Activated CD4-positive, alpha-beta T cell treated with anti-CD3 and anti-CD28 coated beads, Interleukin-2, Interleukin-6, amounts not matched to agents 100 ng/mL and 50 ng/mL, durations not matched to agents 16 hours and 8 hours (primary cell): ENCODE measurements around the gene MKLN1.
A peak's percentile ranks its signal among the peaks of the same experiment; 100 is the strongest.

Source experiments
- DNase-seq: peaks from one replicate; pipeline ENCODE4 v3.0.0-alpha.2; 2020

MKLN1 gene

DNA sequence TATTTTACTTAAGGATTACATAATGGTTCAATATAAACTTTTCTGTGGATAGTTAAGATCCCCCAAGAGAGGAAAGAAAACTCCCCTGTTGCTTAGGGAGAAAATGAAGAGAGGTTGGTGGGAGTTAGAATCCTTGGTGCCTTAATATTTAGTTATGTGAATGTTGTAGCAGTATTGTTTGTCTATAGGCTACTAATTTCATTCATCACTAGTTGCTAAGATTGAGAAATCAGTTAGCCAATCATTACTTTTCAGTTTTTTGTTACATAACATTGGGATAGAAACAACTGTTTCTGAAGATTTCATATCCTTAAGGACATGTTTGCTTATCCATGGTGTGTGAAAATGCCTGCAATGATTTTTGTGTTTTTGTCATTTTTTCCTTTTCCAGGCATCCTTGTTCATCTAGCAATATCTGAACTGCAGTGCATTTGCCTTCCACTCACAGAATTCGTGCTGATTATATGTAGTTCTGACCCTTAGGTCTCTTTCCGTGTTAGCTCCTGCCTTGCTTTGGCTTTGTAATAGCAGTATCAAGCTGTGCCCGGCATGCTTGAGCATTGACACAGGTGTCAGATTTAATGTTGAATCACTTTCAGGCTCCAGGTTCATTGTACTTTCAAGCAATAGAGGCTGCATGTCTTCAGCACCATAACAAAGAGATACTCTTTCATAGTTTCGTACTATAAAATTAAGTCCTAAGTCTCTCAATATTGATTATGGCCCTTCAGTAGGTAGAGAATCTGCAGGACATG is 143.8 kb downstream of the MKLN1 start:
- no peak for DNase-seq

DNA sequence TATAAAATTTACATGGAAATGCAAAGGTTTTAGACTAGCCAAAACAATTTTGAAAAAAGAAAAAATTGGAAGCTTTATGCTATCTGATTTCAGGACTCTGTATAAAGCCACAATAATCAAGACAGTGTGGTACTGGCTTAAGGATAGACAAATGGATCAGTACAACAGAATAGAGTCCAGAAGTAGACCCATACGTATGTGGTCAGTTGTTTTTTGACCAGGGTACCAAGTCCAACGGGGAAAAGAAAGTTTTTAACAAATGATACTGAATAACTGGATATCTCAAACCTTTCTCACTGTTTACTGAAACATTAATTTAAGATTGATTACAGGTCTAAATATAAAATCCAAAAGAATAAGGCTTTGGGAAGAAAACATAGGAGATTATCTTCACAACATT is 149.1 kb downstream of the MKLN1 start:
- DNase-seq: no peak

DNA sequence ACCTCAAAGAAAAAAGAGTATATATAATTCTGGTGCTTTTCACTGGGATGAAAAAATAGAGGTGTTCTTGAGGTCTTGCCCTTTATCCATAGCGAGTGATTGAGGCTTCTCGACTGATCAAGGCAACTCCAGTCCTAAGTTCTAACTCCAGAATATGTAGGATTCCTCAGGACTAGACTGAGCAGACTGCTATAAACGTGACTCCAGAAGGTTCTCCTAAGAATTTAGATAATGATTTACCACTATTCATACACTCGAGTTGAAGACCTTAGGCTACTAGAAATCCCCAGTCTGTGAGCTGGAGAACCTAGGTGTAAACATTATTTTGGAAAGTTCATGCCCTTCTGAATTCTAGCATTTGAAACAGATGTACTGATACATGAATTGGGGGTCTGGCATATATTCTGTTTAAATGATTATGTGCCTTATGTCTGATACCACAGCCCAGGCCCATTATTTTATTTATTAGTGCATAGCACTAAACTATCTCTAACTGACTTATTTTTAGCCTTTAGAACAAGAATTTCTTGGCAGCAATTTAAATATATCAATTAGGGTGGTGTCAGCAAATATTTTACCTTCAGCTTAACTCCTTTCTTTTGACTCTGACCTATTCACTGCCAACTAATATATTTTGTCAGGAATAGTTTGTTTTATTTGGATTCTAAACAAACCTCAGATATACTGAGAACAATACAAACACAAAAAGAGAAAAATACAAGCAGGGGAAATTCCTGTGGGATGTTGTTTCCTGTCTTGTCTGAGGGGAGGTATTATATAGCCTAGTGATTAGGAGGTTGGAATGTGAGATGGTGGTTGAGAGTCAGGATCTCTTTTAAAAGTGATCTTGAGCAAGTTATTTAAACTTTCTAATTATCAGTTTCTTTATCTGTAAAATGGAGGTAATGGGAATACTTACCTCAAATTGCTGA is 153.0 kb downstream of the MKLN1 start:
- no peak for DNase-seq

DNA sequence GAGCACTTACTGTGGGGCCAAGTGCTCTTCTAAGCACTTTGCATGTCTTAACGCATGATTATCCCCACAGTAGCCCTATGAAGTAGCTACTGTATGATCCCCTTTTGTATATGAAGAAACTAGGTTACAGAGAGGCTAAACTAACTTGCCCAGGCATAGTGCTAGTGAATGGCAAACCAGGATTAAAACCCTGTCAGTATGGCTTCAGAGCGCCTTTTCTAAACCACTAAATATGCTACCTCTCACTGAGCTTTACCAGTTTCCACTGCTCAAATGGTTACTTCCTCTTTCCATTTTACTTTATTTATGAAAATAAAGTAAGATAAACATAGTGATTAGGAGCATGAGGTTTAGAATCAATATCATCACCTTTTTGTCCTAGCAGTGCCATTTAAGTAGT is 155.1 kb downstream of the MKLN1 start:
- no peak for DNase-seq

DNA sequence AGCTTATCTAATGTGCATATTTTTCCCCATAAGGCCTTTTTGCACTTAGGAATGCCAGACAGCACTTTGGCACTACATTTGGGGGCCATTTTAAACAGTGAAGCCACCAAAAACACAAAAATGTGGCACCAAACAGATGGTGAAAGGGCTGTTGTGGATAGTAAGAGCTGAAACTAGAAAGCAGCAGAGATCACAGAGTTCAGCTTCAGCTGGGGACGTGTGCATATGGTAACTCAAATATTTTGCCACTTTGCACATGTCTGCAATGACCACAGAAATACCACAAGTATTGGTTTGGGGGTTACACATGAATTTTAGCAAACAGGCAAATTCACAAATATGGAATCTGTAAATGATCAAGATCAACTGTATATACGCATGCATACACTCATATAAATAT is 155.9 kb downstream of the MKLN1 start:
- no peak for DNase-seq

DNA sequence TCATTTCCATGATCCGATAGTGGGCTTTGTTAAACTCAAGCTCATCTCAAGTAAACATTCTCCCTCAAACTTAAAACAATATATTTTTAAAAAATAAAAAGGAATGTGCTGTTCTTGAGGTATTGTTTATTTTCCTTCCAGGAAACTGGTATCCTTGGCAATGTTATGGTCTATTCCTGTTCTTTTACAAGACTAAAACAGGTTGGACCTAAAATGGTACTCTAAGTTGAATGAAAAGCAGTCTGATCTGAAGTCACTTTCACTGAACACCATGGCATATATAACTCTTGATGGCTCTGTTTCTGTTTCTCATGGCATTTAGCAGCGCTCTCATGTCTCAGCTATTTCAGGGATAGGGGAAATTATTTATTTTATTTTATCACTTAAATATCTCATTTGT is 158.7 kb downstream of the MKLN1 start:
- DNase-seq: no peak

DNA sequence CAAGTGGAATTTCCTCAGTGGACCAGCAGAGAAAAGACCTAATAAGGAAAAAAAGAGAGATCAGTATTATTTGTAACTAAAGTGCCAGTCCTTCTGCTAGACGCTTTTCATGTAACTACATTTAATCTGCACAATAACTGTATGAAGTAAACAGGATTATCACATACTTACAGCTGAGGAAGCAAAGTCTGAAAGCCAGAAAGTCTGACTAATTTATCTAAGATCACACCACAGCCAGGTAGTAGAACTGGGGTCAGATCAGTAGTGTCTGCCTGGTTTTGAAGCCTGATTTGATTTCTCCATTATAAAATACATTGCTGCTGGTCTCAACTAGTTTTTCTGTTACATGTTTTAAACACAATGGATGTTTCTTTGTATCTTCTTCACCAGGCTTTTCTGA is 159.5 kb downstream of the MKLN1 start:
- no peak for DNase-seq

DNA sequence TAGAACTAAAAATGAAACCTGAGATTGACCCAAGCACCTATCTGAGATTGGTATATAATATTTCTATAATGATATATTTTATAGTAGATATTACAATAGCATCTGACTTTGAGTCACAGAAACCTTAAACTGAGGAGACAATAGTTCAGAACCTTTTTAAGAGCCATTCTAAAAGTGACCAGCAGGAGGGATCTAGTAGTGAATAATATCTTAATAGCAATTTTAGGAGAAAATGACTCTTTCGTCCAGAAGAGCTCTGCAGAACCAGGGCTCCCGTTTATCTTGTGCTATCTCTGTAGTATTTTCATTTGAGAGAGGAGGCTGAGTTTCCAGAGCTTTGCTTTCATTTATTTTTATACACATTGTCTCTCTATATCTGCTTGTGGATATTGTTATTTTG is 160.7 kb downstream of the MKLN1 start:
- no peak for DNase-seq

DNA sequence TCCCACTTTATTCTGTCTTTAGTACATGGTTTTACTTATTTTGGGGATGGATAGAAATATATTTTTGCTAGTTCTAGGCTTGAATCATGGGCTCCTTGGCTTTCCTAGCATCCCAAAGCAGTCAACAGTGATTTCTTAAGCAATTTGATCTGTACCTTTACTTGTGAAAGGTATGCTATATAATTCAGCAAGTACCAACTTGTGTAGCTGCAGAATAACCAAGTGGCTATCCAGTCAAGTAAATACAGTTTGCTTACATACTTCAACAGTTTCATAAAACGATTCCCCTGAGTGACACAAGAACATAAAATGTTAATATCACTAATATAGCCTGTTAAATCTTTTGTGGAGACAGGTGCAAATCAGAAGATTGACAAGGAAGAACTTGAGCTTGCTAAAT is 161.5 kb downstream of the MKLN1 start:
- no peak for DNase-seq

DNA sequence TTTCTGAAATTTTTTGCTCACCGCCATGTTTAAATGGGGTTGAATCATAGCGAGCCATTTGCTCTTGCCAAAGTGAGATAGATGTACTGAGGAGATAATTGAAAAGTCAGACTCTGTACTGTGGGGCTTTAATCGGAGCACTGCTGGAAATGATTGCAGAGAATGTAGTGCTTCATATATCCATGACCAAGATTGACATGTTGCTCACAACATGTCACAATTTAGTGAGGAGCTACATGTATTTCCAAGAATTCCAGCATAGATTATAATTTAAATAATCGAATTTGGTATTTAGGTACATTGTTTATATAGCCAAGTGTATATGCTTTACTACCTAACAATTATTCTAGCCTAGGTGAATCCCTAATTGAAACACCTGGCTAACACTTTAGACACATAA is 162.2 kb downstream of the MKLN1 start:
- no peak for DNase-seq

DNA sequence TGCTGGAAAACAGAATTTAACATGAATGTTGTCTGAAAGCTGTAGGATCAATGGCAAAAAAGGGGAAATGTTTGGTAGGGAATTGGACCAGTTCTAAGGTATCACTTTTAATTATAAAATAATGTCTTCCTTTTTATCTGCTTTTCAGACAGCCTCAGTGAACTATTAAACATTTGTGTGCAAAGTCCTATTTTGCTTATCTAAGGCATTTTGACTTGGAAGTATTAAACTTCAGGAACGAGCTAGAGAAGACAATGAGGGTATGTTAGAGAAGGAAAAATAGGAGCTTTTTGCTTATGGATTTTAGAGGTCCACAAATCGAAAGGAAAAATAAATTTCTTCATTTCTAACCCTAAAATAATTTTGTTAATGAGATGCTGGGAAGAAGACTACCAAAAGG is 165.4 kb downstream of the MKLN1 start:
- no peak for DNase-seq

DNA sequence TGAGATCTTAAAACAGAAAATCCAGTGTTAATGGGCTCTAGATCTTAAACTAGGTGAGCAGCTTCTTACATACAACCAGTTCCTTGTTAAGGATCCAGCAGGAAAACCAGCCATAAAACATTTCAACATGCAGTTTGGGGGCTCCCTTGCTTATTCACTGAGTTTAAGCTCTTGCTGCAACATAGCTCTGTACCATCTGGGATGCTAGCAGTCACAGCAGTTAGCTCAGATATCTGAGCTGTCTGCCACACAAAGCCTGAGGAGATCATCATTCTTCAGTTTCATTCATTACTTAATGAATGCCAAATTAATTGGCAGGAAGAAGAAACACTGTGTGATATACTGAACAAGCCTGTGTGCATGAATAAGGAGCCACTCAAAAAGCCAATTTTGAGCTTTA is 165.9 kb downstream of the MKLN1 start:
- no peak for DNase-seq

DNA sequence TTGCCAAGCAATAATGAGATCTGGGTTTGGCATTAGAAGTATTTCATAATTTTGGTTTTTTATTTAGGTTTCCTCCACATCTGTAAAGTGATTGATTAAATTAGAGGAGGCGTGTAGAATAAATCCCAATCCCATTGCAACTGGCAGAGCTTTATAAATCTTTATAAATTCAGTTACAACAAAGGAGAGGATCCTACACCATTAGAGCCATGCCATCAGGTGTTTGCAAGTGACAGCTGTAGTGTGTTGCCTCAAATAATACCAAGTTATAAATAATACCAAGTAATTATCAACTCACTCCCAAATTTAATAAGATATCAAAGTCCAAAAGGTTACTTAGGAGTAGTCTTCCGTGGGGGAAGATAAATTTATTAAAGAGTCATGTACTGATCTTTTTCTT is 166.5 kb downstream of the MKLN1 start:
- DNase-seq: no peak

DNA sequence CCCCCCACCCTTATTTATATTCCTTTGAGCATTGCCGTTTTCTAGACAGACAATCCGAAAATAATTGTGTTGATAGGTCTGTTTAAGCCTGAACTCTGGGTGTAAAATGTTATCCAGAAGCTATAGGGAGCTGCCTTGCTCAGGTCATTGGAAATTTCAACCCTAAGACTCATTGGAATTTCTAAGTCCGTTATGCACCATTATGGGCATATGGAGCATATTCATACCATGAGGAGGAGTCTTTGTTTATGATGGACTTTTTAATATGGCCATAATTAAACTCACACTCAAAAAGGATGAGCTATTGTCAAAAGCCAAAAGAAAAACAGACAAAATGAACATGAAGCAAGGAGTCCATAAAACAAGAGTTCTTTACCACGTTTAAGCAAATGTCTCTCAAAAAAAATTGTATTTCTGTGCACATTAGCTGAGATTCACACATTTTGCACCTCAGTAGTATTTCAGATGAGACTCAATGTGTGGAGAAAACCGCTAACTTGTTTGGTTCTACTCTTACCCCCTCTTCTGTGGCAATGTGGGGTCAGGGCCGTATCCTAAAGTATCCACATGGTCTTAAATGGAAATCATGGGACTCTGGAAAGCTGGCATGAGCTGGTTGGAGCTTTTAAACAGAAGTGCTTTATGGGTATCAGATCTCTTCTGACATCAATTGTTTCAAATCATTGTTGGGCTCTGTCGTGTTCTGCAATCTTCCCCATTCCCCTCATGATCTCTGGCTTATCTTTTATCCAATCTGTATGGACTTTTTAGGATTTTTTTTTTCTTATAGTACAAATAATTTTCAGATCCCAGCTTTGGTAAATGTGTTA is 168.2 kb downstream of the MKLN1 start:
- no peak for DNase-seq

DNA sequence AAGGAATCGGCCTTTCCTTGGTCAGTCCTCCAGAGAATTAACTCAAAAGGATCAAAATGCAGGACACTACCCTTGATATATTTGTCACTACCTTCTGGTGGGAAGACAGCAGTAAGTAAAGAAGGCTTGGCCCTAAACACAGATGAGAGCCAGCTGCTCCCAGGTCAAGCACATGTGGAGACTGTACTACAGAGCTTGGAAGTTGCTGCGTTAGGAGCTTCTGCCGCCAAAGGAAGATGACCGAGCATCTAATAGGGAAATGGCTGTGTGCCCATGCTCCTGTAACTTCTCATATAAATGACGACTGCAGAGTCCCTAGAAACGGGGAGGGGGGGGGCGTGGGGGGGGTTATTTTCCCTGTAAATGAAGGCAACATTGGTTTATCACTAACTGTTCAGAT is 169.8 kb downstream of the MKLN1 start:
- no peak for DNase-seq

DNA sequence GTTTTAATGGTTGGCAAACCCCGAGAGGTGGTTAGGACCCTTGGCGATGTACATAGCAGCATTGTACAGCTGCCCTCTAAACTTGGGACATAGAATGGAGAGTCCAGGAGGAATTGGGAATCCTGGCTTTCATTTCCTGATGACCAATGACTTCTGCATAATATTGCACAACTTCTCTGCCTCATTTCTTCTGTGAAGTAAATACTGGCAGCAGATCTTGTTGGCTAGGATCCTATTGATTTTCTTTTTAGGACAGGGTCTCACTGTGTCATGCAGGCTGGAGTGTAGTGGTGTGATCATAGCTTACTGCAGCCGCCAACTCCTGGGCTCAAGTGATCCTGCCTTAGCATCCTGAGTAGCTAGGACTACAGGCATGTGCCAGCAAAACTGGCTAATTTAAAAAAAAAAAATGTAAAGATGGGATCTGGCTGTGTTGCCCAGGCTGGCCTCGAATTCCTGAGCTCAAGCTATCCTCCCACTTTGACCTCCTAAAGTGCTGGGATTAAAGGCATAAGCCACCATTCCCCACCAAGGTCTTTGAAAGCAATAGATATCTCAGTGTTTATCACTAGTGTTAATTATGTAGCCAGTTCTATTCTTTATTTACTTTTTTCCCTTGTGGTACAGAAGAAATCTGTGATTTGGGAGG is 170.7 kb downstream of the MKLN1 start:
- no peak for DNase-seq

DNA sequence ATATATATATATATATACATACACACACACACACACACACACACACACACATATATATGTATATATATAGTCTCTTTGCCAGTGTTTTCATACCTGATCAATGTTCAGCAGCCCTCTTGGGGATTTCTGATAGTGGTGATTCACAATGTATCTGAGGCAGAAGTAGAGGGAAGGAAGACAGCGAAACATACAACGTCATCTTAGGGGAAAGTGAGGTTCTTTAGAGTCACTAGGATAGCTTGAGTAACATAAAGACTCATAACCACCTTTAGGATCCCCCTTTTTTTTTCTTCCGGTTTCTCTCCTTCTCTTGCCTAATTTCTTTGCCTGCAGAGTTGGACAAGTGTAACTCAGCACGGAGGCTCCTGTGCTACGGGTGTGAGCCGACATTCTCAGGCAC is 172.1 kb downstream of the MKLN1 start:
- DNase-seq: no peak

DNA sequence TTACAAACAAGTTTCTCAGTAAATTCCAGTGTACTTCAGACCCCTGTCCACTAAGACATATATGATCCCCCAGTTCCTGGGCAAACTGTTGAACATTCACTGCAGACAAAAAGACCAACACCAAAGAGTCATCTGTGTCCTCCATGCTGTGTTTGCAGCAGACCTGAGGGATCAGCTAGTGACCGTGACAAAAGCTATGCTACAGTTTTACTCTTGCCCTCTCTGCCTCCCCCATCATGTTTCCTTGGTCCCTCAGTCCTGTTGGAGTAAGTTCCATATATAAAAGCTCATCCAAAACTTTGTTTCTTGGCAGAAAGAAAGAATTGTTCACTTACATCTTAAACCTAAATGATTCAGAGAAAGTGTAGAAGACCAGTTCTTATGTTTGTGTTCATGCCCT is 172.7 kb downstream of the MKLN1 start:
- DNase-seq: no peak

DNA sequence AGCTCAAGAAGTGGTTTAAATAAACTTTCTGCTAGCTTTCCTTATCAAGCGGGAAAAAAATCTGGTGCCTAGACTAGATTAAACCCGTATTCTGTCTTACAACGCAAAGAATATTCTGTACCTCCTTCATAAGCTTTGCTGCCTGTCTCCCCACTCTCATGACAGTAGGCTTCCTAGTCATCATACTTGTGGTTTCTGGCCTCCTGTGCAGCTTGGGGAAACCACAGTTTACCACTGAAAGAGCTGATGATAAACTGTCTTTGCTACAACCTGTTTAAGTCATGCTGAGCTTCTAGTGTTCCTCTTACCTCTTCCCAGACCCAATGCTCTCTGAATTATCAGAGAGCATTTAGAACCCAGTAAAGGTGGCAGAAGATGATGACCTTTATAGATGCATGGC is 173.7 kb downstream of the MKLN1 start:
- peak; percentile 81 for DNase-seq

DNA sequence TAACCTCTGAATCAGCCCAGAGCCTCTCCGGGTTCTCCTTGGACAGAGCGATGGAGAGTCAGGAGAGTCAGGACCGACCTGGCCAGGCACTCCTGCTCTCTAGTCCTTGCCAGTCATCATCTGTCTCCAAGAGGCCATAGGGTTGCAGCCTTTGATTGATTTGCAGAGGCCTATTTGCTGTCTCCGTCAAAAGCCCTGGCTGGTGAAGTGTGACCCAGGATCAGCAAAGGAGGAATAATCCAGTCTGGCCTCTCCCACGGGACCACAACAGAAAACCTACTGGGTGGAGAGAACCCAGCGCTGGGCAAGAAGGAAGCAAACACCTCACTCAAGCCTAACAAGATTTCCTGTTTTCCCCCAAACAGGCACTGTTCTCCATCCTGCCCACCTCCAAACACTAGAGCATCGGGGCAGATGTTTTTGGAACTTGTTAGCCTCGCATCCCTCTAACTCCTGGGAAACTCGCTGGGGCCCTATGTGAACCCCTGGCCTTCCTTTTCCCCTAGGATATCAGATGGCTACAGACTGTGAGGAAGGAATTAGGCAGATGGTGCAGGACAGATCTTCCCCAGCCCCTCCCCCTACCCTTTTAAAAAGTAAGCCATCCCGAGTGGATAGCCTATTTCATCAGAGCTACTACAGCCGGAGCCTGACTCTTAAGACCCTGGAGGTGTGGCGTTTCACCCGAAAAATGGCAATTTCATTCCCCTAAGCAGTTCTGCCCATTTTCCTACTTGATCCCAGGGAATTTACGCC is 174.4 kb downstream of the MKLN1 start:
- no peak for DNase-seq

DNA sequence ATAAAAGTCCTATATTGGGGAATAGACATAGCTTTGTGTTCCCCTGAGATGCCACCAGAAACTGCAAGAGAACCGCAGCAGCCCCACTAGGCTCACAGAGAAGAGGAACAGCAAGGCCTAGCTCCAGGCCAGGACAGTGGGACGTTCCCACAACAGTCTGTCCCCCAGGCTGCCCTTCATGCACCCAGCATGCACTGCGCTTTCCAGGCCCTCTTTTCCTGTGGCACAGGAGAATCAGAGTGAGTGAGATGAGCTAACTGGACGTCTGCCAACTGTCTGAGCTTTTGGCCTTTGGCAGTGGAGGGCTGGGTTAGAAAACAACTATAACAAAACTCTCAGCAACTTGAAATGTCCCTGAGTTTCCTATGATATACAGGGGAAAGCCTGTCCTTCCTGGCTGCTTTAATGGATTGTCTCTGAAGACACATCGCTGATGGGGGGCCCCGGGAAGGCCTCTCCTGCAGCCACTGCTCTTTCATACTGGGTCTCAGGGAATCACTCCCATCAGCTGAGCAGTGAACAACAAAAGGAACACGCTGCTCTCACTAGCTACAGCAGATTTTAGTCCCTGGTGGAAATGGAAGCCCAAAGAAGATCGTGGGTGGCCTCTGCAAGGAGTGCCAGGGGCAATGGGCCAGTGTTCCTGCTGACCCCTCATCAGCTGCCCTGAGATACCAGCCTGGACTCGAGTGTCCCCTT is 175.3 kb downstream of the MKLN1 start:
- DNase-seq: no peak

DNA sequence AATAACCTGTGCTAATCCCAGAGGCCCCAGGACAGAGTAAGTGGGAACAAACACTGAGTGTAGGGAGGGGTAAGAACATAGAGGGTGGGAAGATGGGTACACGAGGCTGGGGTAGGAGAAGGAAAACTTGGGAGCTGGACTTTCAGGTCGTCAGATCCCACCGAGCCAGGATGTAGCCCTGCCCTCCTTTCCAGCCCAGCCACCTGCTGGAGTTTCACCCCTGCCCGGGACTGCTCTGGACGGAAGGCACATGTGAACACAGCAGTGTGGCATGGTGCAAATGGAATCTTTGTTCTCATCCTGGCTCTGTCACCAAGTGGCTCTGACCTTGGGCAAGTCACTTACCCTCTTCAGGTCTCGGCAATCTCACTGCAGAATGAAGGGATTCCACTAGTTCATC is 176.0 kb downstream of the MKLN1 start:
- no peak for DNase-seq
